Activated B cell treated with CpG ODN at 0.5 μM for 24 hours (primary cell): Measurements from ENCODE around the gene RRAS2. TPM values are rescaled to one million over a fixed set of nuclear protein-coding genes. Genes with fewer than 3 reads are reported as not detected.

Experiments
- ATAC-seq: fragments of 200-7000 bp; cut with Tn5 transposase; one replicate; pipeline ENCODE4 v1.10.0; 2021; ENCODE audit warnings: low read depth, mild to moderate bottlenecking, moderate library complexity
- CTCF ChIA-PET: fragments of 350-600 bp; sonication (Branson Sonifier 250); formaldehyde crosslinking; loops from one replicate; lab custom pipeline; 2021; ENCODE audit warnings: antibody characterized with exemption; lab: Charles Lee
- POLR2A ChIA-PET: fragments of 350-600 bp; sonication (Branson Sonifier 250); formaldehyde crosslinking; loops from one replicate; lab custom pipeline; 2021; ENCODE audit warnings: antibody characterized with exemption; lab: Charles Lee
- DNase-seq: peaks from one replicate; pipeline ENCODE4 v3.0.0; 2022
- H3K27ac Mint-ChIP-seq: one replicate; pipeline ENCODE4 v1.8.0; 2020; ENCODE audit warnings: mixed read lengths
- H3K27me3 Mint-ChIP-seq: one replicate; pipeline ENCODE4 v1.8.0; 2021; ENCODE audit warnings: mixed read lengths
- H3K36me3 Mint-ChIP-seq: one replicate; pipeline ENCODE4 v1.8.0; 2021; ENCODE audit warnings: low read depth, mixed read lengths
- H3K4me1 Mint-ChIP-seq: one replicate; pipeline ENCODE4 v1.8.0; 2021; ENCODE audit warnings: mixed read lengths
- H3K4me3 Mint-ChIP-seq: one replicate; pipeline ENCODE4 v1.8.0; 2020; ENCODE audit warnings: mild to moderate bottlenecking, mixed read lengths
- H3K9me3 Mint-ChIP-seq: one replicate; pipeline ENCODE4 v1.8.0; 2020; ENCODE audit warnings: mixed read lengths
- intact Hi-C: fragments of 100-400 bp; cut with micrococcal nuclease; formaldehyde crosslinking; loops from one replicate; pipeline ENCODE4 v1.15.1; 2024
- total RNA-seq: library from RNA; stranded (reverse); gene quantifications from 2 replicates; pipeline ENCODE4 v1.2.3, GENCODE V29; 2022
- TF ChIP-seq, protein P1 (sequence below): fragments of 200-600 bp; IDR thresholded peaks from one replicate; pipeline ENCODE4 v1.8.0; 2022; ENCODE audit warnings: antibody characterized with exemption, mild to moderate bottlenecking

Gene RRAS2
- total RNA-seq, 1 donor from 2014 or later: 106 TPM

GRCh38 chr11:14309425-14310192 lies 49.4 kb downstream of the RRAS2 start:
- Mint-ChIP-seq H3K4me1 (peaks cover 42% of the 10 kb centered on the region), H3K27me3 (no peaks in the 10 kb centered on the region), H3K27ac (no peak overlapping the region), H3K4me3 (no peak overlapping the region), H3K36me3 (peaks cover 2% of the 10 kb centered on the region), H3K9me3 (no peaks in the 10 kb centered on the region)
- DNase-seq: no peak
- POLR2A ChIA-PET: interaction anchor here (1.4 to 1.7 kb wide), 2 partner anchors 15 to 48 kb away, joined by 4 to 11 read pairs; no protein-coding TSS in a partner anchor
- intact Hi-C loops: loop anchor here (2.0 to 10.0 kb wide), 5 partner anchors 71 to 583 kb away; partner anchors contain the start of gene CYP2R1
- CTCF ChIA-PET: interaction anchor here (0.8 to 2.3 kb wide), 7 partner anchors 15 to 145 kb away, joined by 3 to 8 read pairs (median 3); no protein-coding TSS in a partner anchor
- TF ChIP-seq, protein P1, sequence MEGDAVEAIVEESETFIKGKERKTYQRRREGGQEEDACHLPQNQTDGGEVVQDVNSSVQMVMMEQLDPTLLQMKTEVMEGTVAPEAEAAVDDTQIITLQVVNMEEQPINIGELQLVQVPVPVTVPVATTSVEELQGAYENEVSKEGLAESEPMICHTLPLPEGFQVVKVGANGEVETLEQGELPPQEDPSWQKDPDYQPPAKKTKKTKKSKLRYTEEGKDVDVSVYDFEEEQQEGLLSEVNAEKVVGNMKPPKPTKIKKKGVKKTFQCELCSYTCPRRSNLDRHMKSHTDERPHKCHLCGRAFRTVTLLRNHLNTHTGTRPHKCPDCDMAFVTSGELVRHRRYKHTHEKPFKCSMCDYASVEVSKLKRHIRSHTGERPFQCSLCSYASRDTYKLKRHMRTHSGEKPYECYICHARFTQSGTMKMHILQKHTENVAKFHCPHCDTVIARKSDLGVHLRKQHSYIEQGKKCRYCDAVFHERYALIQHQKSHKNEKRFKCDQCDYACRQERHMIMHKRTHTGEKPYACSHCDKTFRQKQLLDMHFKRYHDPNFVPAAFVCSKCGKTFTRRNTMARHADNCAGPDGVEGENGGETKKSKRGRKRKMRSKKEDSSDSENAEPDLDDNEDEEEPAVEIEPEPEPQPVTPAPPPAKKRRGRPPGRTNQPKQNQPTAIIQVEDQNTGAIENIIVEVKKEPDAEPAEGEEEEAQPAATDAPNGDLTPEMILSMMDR: no peak
- no peak for ATAC-seq

DNA sequence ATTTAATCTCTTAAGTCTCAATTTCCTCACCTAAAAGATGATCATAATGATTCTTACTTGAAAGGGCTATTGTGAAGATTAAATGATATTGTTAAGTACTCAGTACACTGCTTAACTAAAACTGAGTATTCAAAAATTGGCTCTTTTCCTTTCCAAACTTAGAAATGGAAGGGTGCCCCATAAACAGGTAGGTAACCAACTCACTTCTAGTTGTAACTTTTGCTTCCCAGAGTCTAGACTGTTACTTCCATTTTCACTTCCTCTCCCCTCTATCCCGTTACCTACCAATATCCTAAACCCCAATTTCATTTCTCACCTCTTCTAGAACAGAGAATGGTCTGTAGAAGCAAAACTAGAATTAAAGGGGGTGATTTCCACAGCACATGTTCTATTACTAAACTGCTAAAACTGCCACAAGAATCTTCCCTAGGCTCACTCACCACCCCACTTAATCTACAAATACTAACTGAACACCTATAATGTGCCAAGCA lies 50.0 kb downstream of the RRAS2 start:
- ChIA-PET POLR2A (interaction anchor here (0.7 to 1.7 kb wide), 8 partner anchors 10 to 146 kb away, joined by 3 to 11 read pairs (median 4); no protein-coding TSS in a partner anchor), CTCF (interaction anchor here (0.8 to 2.3 kb wide), 18 partner anchors 12 to 641 kb away, joined by 3 to 20 read pairs (median 4); no protein-coding TSS in a partner anchor)
- ATAC-seq: no peak
- no peak for DNase-seq
- H3K4me1 Mint-ChIP-seq: peaks cover 42% of the 10 kb centered on the region
- TF ChIP-seq, protein P1: no peak
- H3K27ac Mint-ChIP-seq: no peak overlapping the region
- H3K4me3 Mint-ChIP-seq: no peak overlapping the region
- H3K9me3 Mint-ChIP-seq: no peaks in the 10 kb centered on the region
- no peaks in the 10 kb centered on the region for H3K27me3 Mint-ChIP-seq
- peaks cover 2% of the 10 kb centered on the region for H3K36me3 Mint-ChIP-seq
- intact Hi-C loops: loop anchor here (1.0 to 2.0 kb wide), 4 partner anchors 50 to 146 kb away; partner anchors contain the start of gene RRAS2

GRCh38 chr11:14308114-14308896 lies 50.7 kb downstream of the RRAS2 start:
- H3K9me3 Mint-ChIP-seq: no peaks in the 10 kb centered on the region
- no peak overlapping the region for H3K27ac Mint-ChIP-seq
- DNase-seq: no peak
- peaks cover 43% of the 10 kb centered on the region for H3K4me1 Mint-ChIP-seq
- ChIA-PET CTCF (interaction anchor here (0.6 to 2.3 kb wide), 24 partner anchors 10 to 641 kb away, joined by 3 to 20 read pairs (median 4); no protein-coding TSS in a partner anchor), POLR2A (interaction anchor here (0.7 to 1.5 kb wide), 9 partner anchors 11 to 147 kb away, joined by 3 to 6 read pairs (median 4); no protein-coding TSS in a partner anchor)
- peaks cover 2% of the 10 kb centered on the region for H3K36me3 Mint-ChIP-seq
- intact Hi-C loops: loop anchor here (1.0 to 2.0 kb wide), 4 partner anchors 51 to 146 kb away; partner anchors contain the start of gene RRAS2
- H3K4me3 Mint-ChIP-seq: no peak overlapping the region
- TF ChIP-seq, protein P1: peak; percentile 58
- ATAC-seq: peak; percentile 51
- no peaks in the 10 kb centered on the region for H3K27me3 Mint-ChIP-seq

- Mint-ChIP-seq H3K9me3 (no peaks in the 10 kb centered on the region), H3K36me3 (peaks cover 2% of the 10 kb centered on the region), H3K27me3 (no peaks in the 10 kb centered on the region), H3K4me1 (peaks cover 39% of the 10 kb centered on the region), H3K4me3 (no peak overlapping the region), H3K27ac (peak overlapping the region; percentile 21)
- ChIA-PET CTCF (interaction anchor here (0.5 to 6.9 kb wide), 3 partner anchors 16 to 148 kb away, joined by 3 to 245 read pairs (median 3); no protein-coding TSS in a partner anchor), POLR2A (interaction anchor here (1.4 kb wide), 1 partner anchor 148 kb away, joined by 3 read pairs; no protein-coding TSS in a partner anchor)
- TF ChIP-seq, protein P1: no peak
- intact Hi-C loops: no loop called here
- ATAC-seq (no peak), DNase-seq (no peak)
These were observed 52.5 kb downstream of the RRAS2 start for GRCh38 chr11:14306481-14306880.
